ENCODE measurements around the gene OPN1SW. TPM values are rescaled to one million over a fixed set of nuclear protein-coding genes. Genes with fewer than 3 reads are reported as not detected.

Gene OPN1SW
- total RNA-seq, 4 donors from 2014 or later, result not detected

DNA sequence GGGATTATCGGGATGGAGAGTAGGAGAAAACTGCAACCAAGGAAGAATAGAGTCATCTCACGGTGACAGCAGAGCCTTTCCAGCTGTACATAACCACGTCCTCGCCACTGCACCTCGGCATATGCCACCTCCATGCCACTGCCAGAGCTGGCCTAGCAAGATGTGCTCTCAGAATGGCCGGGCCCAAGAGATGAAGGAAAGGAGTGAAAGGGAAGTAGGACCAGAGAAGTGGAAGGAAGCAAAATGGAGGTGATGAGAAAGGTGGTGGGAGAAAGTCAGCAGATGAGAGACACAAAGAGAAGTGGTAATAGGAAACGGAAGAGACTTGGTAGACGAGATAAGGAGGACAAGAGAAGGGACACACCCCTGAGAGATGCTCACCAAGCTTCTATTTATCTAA, 44.4 kb downstream of the OPN1SW start:
- TF ChIP-seq, protein P1, sequence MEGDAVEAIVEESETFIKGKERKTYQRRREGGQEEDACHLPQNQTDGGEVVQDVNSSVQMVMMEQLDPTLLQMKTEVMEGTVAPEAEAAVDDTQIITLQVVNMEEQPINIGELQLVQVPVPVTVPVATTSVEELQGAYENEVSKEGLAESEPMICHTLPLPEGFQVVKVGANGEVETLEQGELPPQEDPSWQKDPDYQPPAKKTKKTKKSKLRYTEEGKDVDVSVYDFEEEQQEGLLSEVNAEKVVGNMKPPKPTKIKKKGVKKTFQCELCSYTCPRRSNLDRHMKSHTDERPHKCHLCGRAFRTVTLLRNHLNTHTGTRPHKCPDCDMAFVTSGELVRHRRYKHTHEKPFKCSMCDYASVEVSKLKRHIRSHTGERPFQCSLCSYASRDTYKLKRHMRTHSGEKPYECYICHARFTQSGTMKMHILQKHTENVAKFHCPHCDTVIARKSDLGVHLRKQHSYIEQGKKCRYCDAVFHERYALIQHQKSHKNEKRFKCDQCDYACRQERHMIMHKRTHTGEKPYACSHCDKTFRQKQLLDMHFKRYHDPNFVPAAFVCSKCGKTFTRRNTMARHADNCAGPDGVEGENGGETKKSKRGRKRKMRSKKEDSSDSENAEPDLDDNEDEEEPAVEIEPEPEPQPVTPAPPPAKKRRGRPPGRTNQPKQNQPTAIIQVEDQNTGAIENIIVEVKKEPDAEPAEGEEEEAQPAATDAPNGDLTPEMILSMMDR (IDR thresholded peaks at IDR 0.05), result no peak
- TF ChIP-seq POLR2A (IDR thresholded peaks at IDR 0.05), result no peak
- DNase-seq, result no peak
- no peak overlapping the region for H3K4me3 ChIP-seq
- no peaks in the 10 kb centered on the region for H3K4me1 ChIP-seq
- H3K9me3 ChIP-seq, result no peaks in the 10 kb centered on the region
- no peaks in the 10 kb centered on the region for H3K27me3 ChIP-seq
- no peak overlapping the region for H3K27ac ChIP-seq
- no peaks in the 10 kb centered on the region for H3K36me3 ChIP-seq

GRCh38 chr7:128729494-128729893, 46.1 kb downstream of the OPN1SW start:
- Histone ChIP-seq H3K4me1 (no peaks in the 10 kb centered on the region), H3K9me3 (no peaks in the 10 kb centered on the region), H3K27ac (no peak overlapping the region), H3K36me3 (no peaks in the 10 kb centered on the region), H3K27me3 (no peaks in the 10 kb centered on the region), H3K4me3 (no peak overlapping the region)
- TF ChIP-seq, protein P1 (IDR thresholded peaks at IDR 0.05), result no peak
- no peak for TF ChIP-seq POLR2A (IDR thresholded peaks at IDR 0.05)
- no peak for DNase-seq

DNA sequence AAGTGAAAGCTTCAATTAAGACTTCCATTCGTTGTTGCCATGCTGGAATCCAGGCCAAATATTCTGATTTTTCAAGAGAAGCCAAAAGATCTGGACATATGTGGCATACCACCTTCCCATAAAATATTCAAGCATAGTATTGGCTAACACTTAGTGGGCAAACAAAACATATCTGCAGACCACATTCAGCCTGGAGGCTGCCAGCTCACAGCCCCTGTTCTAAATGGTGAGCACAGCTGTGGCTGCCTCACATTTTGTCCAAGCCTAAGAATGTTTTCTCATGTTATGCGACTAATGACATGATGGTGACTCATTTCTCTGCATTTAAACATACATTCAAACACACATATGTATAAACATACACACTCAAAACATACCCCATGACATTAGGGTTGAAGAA, 47.0 kb downstream of the OPN1SW start:
- no peak for DNase-seq
- Histone ChIP-seq H3K27ac (no peak overlapping the region), H3K4me3 (no peak overlapping the region), H3K36me3 (no peaks in the 10 kb centered on the region), H3K4me1 (no peaks in the 10 kb centered on the region), H3K9me3 (no peaks in the 10 kb centered on the region), H3K27me3 (no peaks in the 10 kb centered on the region)
- TF ChIP-seq POLR2A (IDR thresholded peaks at IDR 0.05), result no peak
- TF ChIP-seq, protein P1 (IDR thresholded peaks at IDR 0.05), result no peak

GRCh38 chr7:128727239-128727638, 48.4 kb downstream of the OPN1SW start:
- no peak for DNase-seq
- no peaks in the 10 kb centered on the region for H3K9me3 ChIP-seq
- H3K27ac ChIP-seq, result no peak overlapping the region
- H3K27me3 ChIP-seq, result no peaks in the 10 kb centered on the region
- H3K4me3 ChIP-seq, result no peak overlapping the region
- no peaks in the 10 kb centered on the region for H3K36me3 ChIP-seq
- no peaks in the 10 kb centered on the region for H3K4me1 ChIP-seq
- TF ChIP-seq, protein P1 (IDR thresholded peaks at IDR 0.05), result no peak
- no peak for TF ChIP-seq POLR2A (IDR thresholded peaks at IDR 0.05)

DNA sequence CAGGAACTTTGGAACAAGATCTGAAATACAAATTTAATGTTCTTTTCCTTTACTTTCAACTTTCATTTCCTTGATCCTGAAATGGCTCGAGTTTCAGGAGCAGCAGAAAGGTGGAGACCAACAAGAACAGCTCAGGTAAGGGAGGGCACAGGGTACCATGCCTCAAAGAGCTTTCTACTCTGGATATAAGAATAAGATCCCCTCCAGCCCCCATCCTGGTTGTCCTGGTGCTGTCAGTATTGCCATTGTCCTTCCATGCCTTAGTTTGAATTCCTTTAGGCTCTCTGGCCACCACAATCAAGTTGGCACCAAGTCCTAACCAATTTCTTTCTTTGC, 48.9 kb downstream of the OPN1SW start:
- no peak for TF ChIP-seq POLR2A (IDR thresholded peaks at IDR 0.05)
- TF ChIP-seq, protein P1 (IDR thresholded peaks at IDR 0.05), result no peak
- Histone ChIP-seq H3K27ac (no peak overlapping the region), H3K27me3 (no peaks in the 10 kb centered on the region), H3K36me3 (no peaks in the 10 kb centered on the region), H3K4me3 (no peak overlapping the region), H3K4me1 (no peaks in the 10 kb centered on the region), H3K9me3 (no peaks in the 10 kb centered on the region)
- DNase-seq, result no peak

DNA sequence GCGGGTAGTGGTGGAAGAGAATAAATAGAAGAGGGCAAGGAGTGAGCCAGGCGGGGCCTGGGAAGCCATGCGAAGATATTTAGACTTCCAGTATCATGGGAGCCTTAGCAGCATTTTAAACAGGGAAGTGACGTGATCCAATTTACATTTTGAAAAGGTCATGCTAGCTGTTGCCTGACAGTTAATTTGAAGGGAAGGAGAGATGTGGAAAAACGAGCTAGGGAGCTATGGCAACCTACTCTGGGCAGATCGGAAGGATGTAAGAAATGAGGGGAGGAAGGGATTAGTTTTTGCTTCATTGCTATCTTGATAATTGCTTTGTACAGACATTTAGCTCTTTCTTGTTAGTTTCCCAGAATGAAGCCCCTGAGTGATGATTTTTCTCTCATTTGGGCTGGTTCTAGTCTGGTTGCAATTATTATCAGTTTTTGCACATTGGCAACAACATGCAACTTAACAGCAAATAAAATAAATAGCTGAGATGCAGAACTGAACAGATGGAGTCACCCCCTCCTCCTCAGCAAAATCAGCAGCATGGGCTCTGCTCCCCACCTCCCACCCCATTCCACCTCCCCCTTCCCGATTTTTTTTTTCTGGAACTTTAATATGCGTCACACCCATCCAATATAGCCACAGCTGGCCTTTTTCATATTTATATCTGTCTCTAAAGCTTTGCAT, 49.4 kb downstream of the OPN1SW start:
- Histone ChIP-seq H3K4me3 (no peak overlapping the region), H3K4me1 (no peaks in the 10 kb centered on the region), H3K36me3 (no peaks in the 10 kb centered on the region), H3K27me3 (no peaks in the 10 kb centered on the region), H3K27ac (no peak overlapping the region), H3K9me3 (no peaks in the 10 kb centered on the region)
- no peak for DNase-seq
- TF ChIP-seq POLR2A (IDR thresholded peaks at IDR 0.05), result no peak
- TF ChIP-seq, protein P1 (IDR thresholded peaks at IDR 0.05), result no peak

Measured in Peyer's patch (tissue), 4 donors.